ENCODE data around the gene GPR87.

Gene GPR87

GRCh38 chr3:151248772-151249337 is 67.8 kb downstream of the GPR87 start:
- no peaks in the 10 kb centered on the region for H4K20me1 ChIP-seq (ENCODE audit: insufficient read depth)
- no peak overlapping the region for H3K4me3 ChIP-seq (IDR thresholded peaks at IDR 0.05; ENCODE audit: insufficient read depth, low read depth, low read length)
- H3K4me1 ChIP-seq (ENCODE audit: low read depth, poor library complexity, severe bottlenecking), result no peaks in the 10 kb centered on the region
- H3K27me3 ChIP-seq (ENCODE audit: insufficient read depth, low read depth), result no peaks in the 10 kb centered on the region
- no peak for TF ChIP-seq CTCF (conservative IDR thresholded peaks at IDR 0.05; ENCODE audit: low read depth, low read length)
- H3K9ac ChIP-seq, result no peak overlapping the region
- H3K4me2 ChIP-seq, result no peak overlapping the region
- H3K27ac ChIP-seq, result no peak overlapping the region
- H2AFZ ChIP-seq (ENCODE audit: low read depth), result no peak overlapping the region
- H3K36me3 ChIP-seq (ENCODE audit: insufficient read depth), result no peaks in the 10 kb centered on the region
- no peaks in the 10 kb centered on the region for H3K79me2 ChIP-seq (ENCODE audit: insufficient read depth, low read depth)

Data from KMS-11 (cell line).